CD14-positive monocyte (primary cell): ENCODE results near the gene PDGFB. TPM values are rescaled to one million over a fixed set of nuclear protein-coding genes. Genes with fewer than 3 reads are reported as not detected.

Experiments used
- DNase-seq, 3 donors: peaks; one replicate each; pipeline ENCODE4 v3.0.0-alpha.2; 2011 to 2022
- H2AFZ ChIP-seq: 2 replicates; pipeline ENCODE4 v1.6.0; 2012; ENCODE audit warnings: mild to moderate bottlenecking, low read depth, low read length, inconsistent platforms; ENCODE audit not compliant: insufficient read depth, poor library complexity, severe bottlenecking
- H3K27ac ChIP-seq, 2 donors: 1 replicate in 1 of 2; 2 replicates in 1 of 2; pipeline ENCODE4 v1.5.1; 2012 to 2013; ENCODE audit warnings: low read length in 2 of 2, control low read depth in 1 of 2, inconsistent platforms in 1 of 2, low read depth in 1 of 2, mild to moderate bottlenecking in 1 of 2
- H3K27me3 ChIP-seq, 2 donors: one replicate each; pipeline versions ENCODE4 v1.6.0 to v1.6.1; 2011 to 2013; ENCODE audit warnings: low read length in 2 of 2; ENCODE audit not compliant: control insufficient read depth in 2 of 2, insufficient read depth in 2 of 2
- H3K36me3 ChIP-seq, 2 donors: replicated peaks in 1 of 2; 1 replicate in 1 of 2; 2 replicates in 1 of 2; pipeline versions ENCODE4 v1.5.1 to v1.6.1; 2012 to 2013; ENCODE audit warnings: low read length in 2 of 2, control low read depth in 1 of 2, inconsistent platforms in 1 of 2, mild to moderate bottlenecking in 1 of 2; ENCODE audit not compliant: insufficient read depth in 2 of 2, control insufficient read depth in 1 of 2
- H3K4me1 ChIP-seq, 2 donors: 1 replicate in 1 of 2; 2 replicates in 1 of 2; pipeline versions ENCODE4 v1.5.1 to v1.6.1; 2012 to 2013; ENCODE audit warnings: low read length in 2 of 2, control low read depth in 1 of 2, inconsistent platforms in 1 of 2, mild to moderate bottlenecking in 1 of 2, moderate library complexity in 1 of 2; ENCODE audit not compliant: insufficient read depth in 2 of 2, control insufficient read depth in 1 of 2
- H3K4me2 ChIP-seq: replicated peaks from 2 replicates; pipeline ENCODE3; 2012; ENCODE audit warnings: low read length, moderate library complexity, mild to moderate bottlenecking; ENCODE audit not compliant: poor library complexity, severe bottlenecking; ENCODE audit errors: extremely low read depth
- H3K4me3 ChIP-seq, 3 experiments: fragments of 200-600 bp in 1 of 3; sonication (generic) in 1 of 3; replicated peaks in 1 of 3; 1 replicate in 2 of 3; 2 replicates in 1 of 3; pipeline ENCODE4 v1.5.1; 2011 to 2013; ENCODE audit warnings: low read length in 3 of 3, mild to moderate bottlenecking in 3 of 3, control low read depth in 2 of 3, low read depth in 2 of 3, inconsistent platforms in 1 of 3, moderate library complexity in 1 of 3
- H3K79me2 ChIP-seq: 2 replicates; pipeline ENCODE4 v1.6.0; 2012; ENCODE audit warnings: mild to moderate bottlenecking, control low read depth, inconsistent platforms, low read length, moderate library complexity; ENCODE audit not compliant: insufficient read depth
- H3K9ac ChIP-seq: 2 replicates; pipeline ENCODE4 v1.6.0; 2017; ENCODE audit warnings: low read length, mild to moderate bottlenecking; ENCODE audit not compliant: insufficient read depth, poor library complexity, severe bottlenecking
- H3K9me3 ChIP-seq, 2 donors: replicated peaks in 1 of 2; 1 replicate in 1 of 2; 2 replicates in 1 of 2; pipeline versions ENCODE4 v1.5.1 to v1.6.1; 2012 to 2013; ENCODE audit warnings: low read length in 2 of 2, control low read depth in 1 of 2; ENCODE audit not compliant: control insufficient read depth in 1 of 2, insufficient read depth in 1 of 2
- H4K20me1 ChIP-seq: 2 replicates; pipeline ENCODE4 v1.6.0; 2012; ENCODE audit warnings: mild to moderate bottlenecking, low read length, control low read depth, moderate library complexity; ENCODE audit not compliant: insufficient read depth
- H3K27ac Mint-ChIP-seq, 7 donors: one replicate each; pipeline ENCODE4 v1.8.0; 2020; ENCODE audit warnings: mild to moderate bottlenecking in 7 of 7, mixed read lengths in 7 of 7, moderate library complexity in 6 of 7, inconsistent platforms in 2 of 7
- H3K27me3 Mint-ChIP-seq, 3 donors: one replicate each; pipeline ENCODE4 v1.8.0; 2021 to 2022; ENCODE audit warnings: low read depth in 3 of 3, mild to moderate bottlenecking in 3 of 3, mixed read lengths in 3 of 3, moderate library complexity in 3 of 3, inconsistent platforms in 1 of 3
- H3K36me3 Mint-ChIP-seq, 2 donors: one replicate each; pipeline ENCODE4 v1.8.0; 2020; ENCODE audit warnings: mixed read lengths in 2 of 2, inconsistent platforms in 1 of 2, mild to moderate bottlenecking in 1 of 2
- H3K4me1 Mint-ChIP-seq: one replicate; pipeline ENCODE4 v1.8.0; 2020; ENCODE audit warnings: mild to moderate bottlenecking, mixed read lengths
- H3K4me3 Mint-ChIP-seq, 2 donors: one replicate each; pipeline ENCODE4 v1.8.0; 2020; ENCODE audit warnings: mild to moderate bottlenecking in 2 of 2, mixed read lengths in 2 of 2, moderate library complexity in 1 of 2
- H3K9me3 Mint-ChIP-seq, 7 donors: one replicate each; pipeline ENCODE4 v1.8.0; 2020 to 2022; ENCODE audit warnings: mixed read lengths in 7 of 7, mild to moderate bottlenecking in 6 of 7, moderate library complexity in 6 of 7, inconsistent platforms in 2 of 7
- CTCF ChIP-seq: fragments of 200-600 bp; IDR thresholded peaks from one replicate; pipeline ENCODE4 v1.8.0; 2022; ENCODE audit warnings: antibody characterized with exemption, mild to moderate bottlenecking
- WGBS: methylation state at CpG from one replicate; pipeline ENCODE4 v1.1.5; 2013; ENCODE audit warnings: missing lambda C conversion rate; ENCODE audit not compliant: insufficient coverage; 5-methylcytosine and 5-hydroxymethylcytosine counted together
- intact Hi-C, 2 donors: fragments of 100-400 bp; cut with micrococcal nuclease; formaldehyde crosslinking; loops; one replicate each; pipeline versions ENCODE4 v1.15.0 to v1.15.1; 2023
- polyA plus RNA-seq, 3 donors: library from polyadenylated mRNA; depleted of rRNA in 1 of 3; unstranded in 2 of 3; stranded (reverse) in 1 of 3; fragments of 300-500 nt in 2 of 3; fragments of >200 nt in 1 of 3; fragmentation: Illumina TruSeq in 2 of 3; gene quantifications; 1 replicate in 2 of 3; 2 replicates in 1 of 3; pipeline ENCODE4 v1.2.3, GENCODE V29; 2012 to 2021

PDGFB gene
- polyA plus RNA-seq, 3 donors, result 0.15 TPM; not detected in 2

- intact Hi-C loops, result no loop called here
- Histone ChIP-seq H3K9me3 (peaks cover 3 to 19% of the 10 kb centered on the region in 2 donors), H3K4me3 (no peak overlapping the region), H4K20me1 (no peaks in the 10 kb centered on the region), H3K4me1 (peaks cover 3 to 13% of the 10 kb centered on the region in 2 donors), H2AFZ (no peak overlapping the region), H3K9ac (no peak overlapping the region), H3K36me3 (no peaks in the 10 kb centered on the region), H3K27ac (no peak overlapping the region), H3K27me3 (peaks cover 49 to 90% of the 10 kb centered on the region in 2 donors), H3K79me2 (no peaks in the 10 kb centered on the region), H3K4me2 (no peak overlapping the region)
- Mint-ChIP-seq H3K36me3 (peaks cover 5 to 8% of the 10 kb centered on the region in 2 donors), H3K9me3 (peaks cover 0 to 18% (median 9%) of the 10 kb centered on the region in 7 donors), H3K27ac (no peak overlapping the region), H3K27me3 (peaks cover 86 to 96% (median 91%) of the 10 kb centered on the region in 3 donors), H3K4me3 (peak overlapping the region in 1 of 2 donors; percentile 73), H3K4me1 (peaks cover 33% of the 10 kb centered on the region)
- DNase-seq, result no peak
- no peak for TF ChIP-seq CTCF
- WGBS, result 90% methylated on average over 37 of the region's 37 CpGs
These were observed 13.4 kb downstream of the PDGFB start for GRCh38 chr22:39231197-39231950.

GRCh38 chr22:39230261-39231196 is 14.3 kb downstream of the PDGFB start:
- H3K27me3 Mint-ChIP-seq, result peaks cover 79 to 95% (median 83%) of the 10 kb centered on the region in 3 donors
- WGBS, result 11% methylated on average over 29 of the region's 30 CpGs

More at GRCh38 chr22:39230261-39231196, 14.3 kb downstream of the PDGFB start:
- Histone ChIP-seq H3K36me3 (no peaks in the 10 kb centered on the region), H3K4me2 (no peak overlapping the region), H3K79me2 (no peaks in the 10 kb centered on the region), H3K27me3 (peaks cover 42 to 82% of the 10 kb centered on the region in 2 donors), H3K9me3 (peaks cover 4 to 19% of the 10 kb centered on the region in 2 donors), H3K4me3 (no peak overlapping the region), H3K9ac (no peak overlapping the region), H3K4me1 (peaks cover 0 to 7% of the 10 kb centered on the region in 2 donors), H4K20me1 (no peaks in the 10 kb centered on the region), H3K27ac (no peak overlapping the region), H2AFZ (no peak overlapping the region)
- Mint-ChIP-seq H3K9me3 (peaks cover 0 to 14% (median 5%) of the 10 kb centered on the region in 7 donors), H3K27ac (peak overlapping the region in 3 of 7 donors; percentile 2 to 32 (median 3)), H3K36me3 (peaks cover 0 to under 1% of the 10 kb centered on the region in 2 donors), H3K4me1 (peaks cover 25% of the 10 kb centered on the region), H3K4me3 (peak overlapping the region in 1 of 2 donors; percentile 73)
- DNase-seq, result peak; percentile 16 to 29 (median 18)
- intact Hi-C loops, result no loop called here
- no peak for TF ChIP-seq CTCF
